GM12878 (cell line): ENCODE results near the gene CDC42BPB. TPM values are rescaled to one million over a fixed set of nuclear protein-coding genes. Genes with fewer than 3 reads are reported as not detected.
A peak's percentile ranks its signal among the peaks of the same experiment; 100 is the strongest.

ENCODE experiments used
- ATAC-seq: fragments of 200-7000 bp; cut with Tn5 transposase; 3 replicates; pipeline ENCODE4 v1.9.1; 2020; ENCODE audit warnings: mild to moderate bottlenecking, moderate library complexity
- BruUV-seq: library from RNA; stranded (reverse); fragments of 400-500 nt; replicated peaks from 2 replicates; lab custom pipeline; 2021; lab: Mats Ljungman, UMichigan
- CTCF ChIA-PET: fragments of 300-600 bp; sonication (Branson Sonifier 250); formaldehyde crosslinking; extraction: SDS; loops from one replicate; lab custom pipeline; 2021; ENCODE audit warnings: inconsistent platforms; lab: Yijun Ruan, JAX
- POLR2A ChIA-PET: fragments of 350-600 bp; formaldehyde crosslinking; extraction: SDS; loops from one replicate; lab custom pipeline; 2021; ENCODE audit warnings: inconsistent platforms; lab: Charles Lee
- RAD21 ChIA-PET: fragments of 300-600 bp; sonication (Branson Sonifier 250); formaldehyde crosslinking; loops from one replicate; lab custom pipeline; 2023; ENCODE audit warnings: antibody characterized with exemption; ENCODE audit not compliant: unreplicated experiment; lab: Charles Lee
- SMC1A ChIA-PET: fragments of 300-600 bp; sonication (Branson Sonifier 250); formaldehyde crosslinking; loops from one replicate; lab custom pipeline; 2023; ENCODE audit not compliant: unreplicated experiment, uncharacterized antibody; lab: Charles Lee
- DNase-seq: peaks from one replicate; pipeline ENCODE4 v3.0.0-alpha.2; 2011; ENCODE audit warnings: low read depth, low spot score
- FAIRE-seq: peaks from 3 replicates; lab custom pipeline; 2011; peaks lifted over from hg19 to GRCh38; lab: Jason Lieb, UNC
- H2AFZ ChIP-seq: 2 replicates; pipeline ENCODE4 v1.6.0; 2011; ENCODE audit warnings: low read depth, low read length, control low read depth; ENCODE audit not compliant: control insufficient read depth
- H3K27ac ChIP-seq: 2 replicates; pipeline ENCODE4 v1.5.1; 2011; ENCODE audit warnings: control low read depth; ENCODE audit not compliant: control insufficient read depth, insufficient read depth
- H3K27me3 ChIP-seq, 2 experiments: replicated peaks in 1 of 2; 2 replicates each; pipeline versions ENCODE4 v1.6.0 to v1.6.1; 2011; ENCODE audit warnings: low read length in 1 of 2; ENCODE audit not compliant: control insufficient read depth in 2 of 2, insufficient read depth in 2 of 2
- H3K36me3 ChIP-seq, 2 experiments: 2 replicates each; pipeline ENCODE4 v1.5.1; 2011; ENCODE audit warnings: low read length in 1 of 2; ENCODE audit not compliant: control insufficient read depth in 2 of 2, insufficient read depth in 2 of 2
- H3K4me1 ChIP-seq: 2 replicates; pipeline ENCODE4 v1.6.1; 2011; ENCODE audit warnings: mild to moderate bottlenecking, low read length, moderate library complexity, mixed read lengths; ENCODE audit not compliant: control insufficient read depth, insufficient read depth
- H3K4me2 ChIP-seq: 2 replicates; pipeline ENCODE4 v1.6.0; 2011; ENCODE audit warnings: control low read depth; ENCODE audit not compliant: control insufficient read depth, insufficient read depth
- H3K4me3 ChIP-seq: fragments of 200-600 bp; sonication (generic); 2 replicates; pipeline ENCODE4 v1.5.1; 2016
- H3K79me2 ChIP-seq: 2 replicates; pipeline ENCODE4 v1.6.0; 2011; ENCODE audit warnings: low read length; ENCODE audit not compliant: control insufficient read depth, insufficient read depth
- H3K9ac ChIP-seq: 2 replicates; pipeline ENCODE4 v1.8.0; 2011; ENCODE audit warnings: low read length, control low read depth, mixed read lengths; ENCODE audit not compliant: control insufficient read depth, insufficient read depth
- H3K9me3 ChIP-seq: replicated peaks from 3 replicates; pipeline ENCODE4 v1.5.1; 2011; ENCODE audit warnings: mild to moderate bottlenecking, low read length; ENCODE audit not compliant: control insufficient read depth, insufficient read depth
- H4K20me1 ChIP-seq: 2 replicates; pipeline ENCODE4 v1.6.0; 2011; ENCODE audit not compliant: control insufficient read depth, insufficient read depth
- BCL3 ChIP-seq: IDR thresholded peaks from 2 replicates; pipeline ENCODE4 v1.6.1; 2011; ENCODE audit warnings: borderline replicate concordance, low read depth, mild to moderate bottlenecking, moderate library complexity, low read length; ENCODE audit not compliant: insufficient read depth, poor library complexity, severe bottlenecking
- CBX3 ChIP-seq: fragments of 200-600 bp; sonication (generic); IDR thresholded peaks from 2 replicates; pipeline ENCODE4 v1.6.1; 2016; ENCODE audit warnings: low read depth, borderline replicate concordance
- JUND ChIP-seq: IDR thresholded peaks from 2 replicates; pipeline ENCODE4 v1.6.1; 2012; ENCODE audit warnings: low read depth, mild to moderate bottlenecking, low read length, improper control_type of control experiment, moderate library complexity
- MEF2B ChIP-seq: fragments of 450-650 bp; IDR thresholded peaks from 2 replicates; pipeline ENCODE4 v1.6.1; 2018; ENCODE audit warnings: mild to moderate bottlenecking, moderate library complexity; ENCODE audit not compliant: partially characterized antibody, poor library complexity, severe bottlenecking
- MYB ChIP-seq: fragments of 150-350 bp; IDR thresholded peaks from 2 replicates; pipeline ENCODE4 v1.6.1; 2014; ENCODE audit warnings: mild to moderate bottlenecking, low read depth, low read length, borderline replicate concordance
- NR2C2 ChIP-seq: IDR thresholded peaks from 2 replicates; pipeline ENCODE4 v1.6.1; 2011; ENCODE audit warnings: borderline replicate concordance, low read depth; ENCODE audit not compliant: control insufficient read depth, insufficient read length
- POLR2A ChIP-seq: IDR thresholded peaks from 2 replicates; pipeline ENCODE4 v1.6.1; 2011; ENCODE audit warnings: low read depth, mild to moderate bottlenecking, low read length
- POLR2AphosphoS2 ChIP-seq: IDR thresholded peaks from 2 replicates; pipeline ENCODE4 v1.6.1; 2011; ENCODE audit warnings: low read depth, mild to moderate bottlenecking, low read length, improper control_type of control experiment, moderate library complexity
- POLR2AphosphoS5 ChIP-seq: IDR thresholded peaks from 2 replicates; pipeline ENCODE4 v1.6.1; 2011; ENCODE audit warnings: mild to moderate bottlenecking, low read length, inconsistent platforms
- TBL1XR1 ChIP-seq: IDR thresholded peaks from 2 replicates; pipeline ENCODE4 v1.6.1; 2012; ENCODE audit warnings: low read depth, low read length, improper control_type of control experiment
- YBX1 ChIP-seq: fragments of 450-650 bp; IDR thresholded peaks from 2 replicates; pipeline ENCODE4 v1.6.1; 2016; ENCODE audit warnings: antibody characterized with exemption
- WGBS: methylation state at CpG from one replicate; pipeline ENCODE4 v1.1.6; 2016; ENCODE audit warnings: low lambda C conversion rate; ENCODE audit not compliant: insufficient replicate concordance, insufficient coverage; ENCODE audit errors: missing lambda C conversion rate; 5-methylcytosine and 5-hydroxymethylcytosine counted together
- in situ Hi-C: fragments of 300-500 bp; cut with MboI; formaldehyde crosslinking; loops from 9 replicates; pipeline ENCODE4 v1.14.3; 2018; ENCODE audit warnings: mixed read lengths
- intact Hi-C: fragments of 100-400 bp; cut with micrococcal nuclease; formaldehyde crosslinking; loops from one replicate; pipeline ENCODE4 v1.14.2; 2022; ENCODE audit not compliant: unreplicated experiment
- polyA plus RNA-seq, 11 experiments: library from polyadenylated mRNA; depleted of rRNA in 4 of 11; unstranded in 6 of 11; stranded (reverse) in 5 of 11; fragments of >200 nt; fragmentation: Nextera tagmentation in 4 of 11; fragmentation: Illumina TruSeq in 1 of 11; extraction: Ambion mirVana in 4 of 11; extraction: Trizol in 1 of 11; gene quantifications; 1 replicate in 1 of 11; 2 replicates in 10 of 11; pipeline versions ENCODE4 v1.2.1 to v1.2.3, GENCODE V29; 2011 to 2016; ENCODE audit warnings: inconsistent platforms in 2 of 11, missing spikeins in 2 of 11, low read depth in 1 of 11
- total RNA-seq, 4 experiments: library from RNA; depleted of rRNA in 3 of 4; stranded (reverse); fragments of >200 nt in 3 of 4; fragmentation: Illumina TruSeq in 1 of 4; extraction: Trizol in 1 of 4; gene quantifications; 2 replicates each; pipeline versions ENCODE4 v1.2.1 to v1.2.3, GENCODE V29; 2013 to 2021
- TF ChIP-seq, protein P1 (sequence below): fragments of 450-650 bp; IDR thresholded peaks from 2 replicates; pipeline ENCODE4 v1.6.1; 2017; ENCODE audit warnings: antibody characterized with exemption, mild to moderate bottlenecking, moderate library complexity

Gene CDC42BPB
- total and polyA plus RNA-seq, 10 of the 15 experiments (the other 5 are each of a cell fraction or from before 2014, with no cell fraction given): 0.42 to 22.1 (median 13.3) TPM

DNA sequence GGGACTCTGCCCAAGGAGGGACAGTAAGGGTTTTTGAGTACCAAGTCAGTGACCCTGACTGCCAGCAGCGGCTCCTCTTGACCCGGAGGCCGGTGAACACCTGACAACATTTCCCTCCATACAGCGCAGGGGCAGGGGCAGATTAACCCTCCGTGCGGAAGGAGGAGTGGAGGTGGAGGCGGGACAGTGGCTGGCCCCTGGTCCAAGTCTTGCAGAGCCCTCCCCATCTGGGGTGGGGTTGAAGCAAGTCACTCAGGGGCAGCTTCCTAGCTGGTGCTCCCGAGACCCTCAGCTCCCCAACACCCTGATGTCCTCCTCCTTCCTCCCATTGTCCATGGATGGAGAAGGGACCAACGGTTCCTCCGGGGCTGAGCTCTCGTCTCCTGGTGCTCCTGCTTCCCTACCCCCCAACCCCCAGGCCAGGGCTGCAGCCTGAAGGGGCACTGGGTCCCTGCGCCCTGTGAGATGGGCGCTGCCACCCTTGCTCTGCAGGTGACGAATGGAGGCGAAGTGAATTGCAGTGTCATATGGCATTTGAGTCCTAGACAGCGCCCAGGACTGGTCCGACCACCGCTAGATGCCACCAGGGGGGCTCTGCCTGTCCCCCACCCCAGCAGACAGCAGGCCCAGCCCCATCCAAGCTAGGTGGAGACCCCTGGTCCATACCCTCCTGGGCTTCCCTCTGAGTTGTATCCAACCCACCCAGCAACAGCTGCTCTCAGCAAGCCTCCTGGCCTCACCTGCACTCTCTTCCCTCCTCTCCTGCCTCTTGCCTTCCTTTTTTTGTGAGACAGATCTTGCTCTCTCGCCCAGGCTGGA lies 141.8 kb downstream of the CDC42BPB start:
- BruUV-seq: no TSS peak
- no peak overlapping the region for H3K4me3 ChIP-seq
- H3K27ac ChIP-seq: no peak overlapping the region
- no peak overlapping the region for H2AFZ ChIP-seq
- no peaks in the 10 kb centered on the region for H3K79me2 ChIP-seq
- intact Hi-C loops (loop anchor here (5.0 to 10.0 kb wide), 3 partner anchors 138 to 391 kb away; partner anchors contain the start of genes RCOR1 and TRAF3), in situ Hi-C loops (no loop called here)
- peak; percentile 9 for TF ChIP-seq BCL3
- TF ChIP-seq POLR2AphosphoS2: peak; percentile 7; the same call in 1 of the 2 replicates
- TF ChIP-seq YBX1: no peak
- no peak for TF ChIP-seq CBX3
- TF ChIP-seq TBL1XR1: no peak
- TF ChIP-seq NR2C2: no peak
- TF ChIP-seq JUND: no peak
- 0 out of 2 replicates have a peak, but pooled peaks have one; percentile 29 for TF ChIP-seq POLR2AphosphoS5
- TF ChIP-seq MEF2B: no peak
- TF ChIP-seq, protein P1, sequence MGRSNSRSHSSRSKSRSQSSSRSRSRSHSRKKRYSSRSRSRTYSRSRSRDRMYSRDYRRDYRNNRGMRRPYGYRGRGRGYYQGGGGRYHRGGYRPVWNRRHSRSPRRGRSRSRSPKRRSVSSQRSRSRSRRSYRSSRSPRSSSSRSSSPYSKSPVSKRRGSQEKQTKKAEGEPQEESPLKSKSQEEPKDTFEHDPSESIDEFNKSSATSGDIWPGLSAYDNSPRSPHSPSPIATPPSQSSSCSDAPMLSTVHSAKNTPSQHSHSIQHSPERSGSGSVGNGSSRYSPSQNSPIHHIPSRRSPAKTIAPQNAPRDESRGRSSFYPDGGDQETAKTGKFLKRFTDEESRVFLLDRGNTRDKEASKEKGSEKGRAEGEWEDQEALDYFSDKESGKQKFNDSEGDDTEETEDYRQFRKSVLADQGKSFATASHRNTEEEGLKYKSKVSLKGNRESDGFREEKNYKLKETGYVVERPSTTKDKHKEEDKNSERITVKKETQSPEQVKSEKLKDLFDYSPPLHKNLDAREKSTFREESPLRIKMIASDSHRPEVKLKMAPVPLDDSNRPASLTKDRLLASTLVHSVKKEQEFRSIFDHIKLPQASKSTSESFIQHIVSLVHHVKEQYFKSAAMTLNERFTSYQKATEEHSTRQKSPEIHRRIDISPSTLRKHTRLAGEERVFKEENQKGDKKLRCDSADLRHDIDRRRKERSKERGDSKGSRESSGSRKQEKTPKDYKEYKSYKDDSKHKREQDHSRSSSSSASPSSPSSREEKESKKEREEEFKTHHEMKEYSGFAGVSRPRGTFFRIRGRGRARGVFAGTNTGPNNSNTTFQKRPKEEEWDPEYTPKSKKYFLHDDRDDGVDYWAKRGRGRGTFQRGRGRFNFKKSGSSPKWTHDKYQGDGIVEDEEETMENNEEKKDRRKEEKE: no peak
- TF ChIP-seq POLR2A: peak; percentile 8
- no peak for TF ChIP-seq MYB
- ChIA-PET SMC1A (interaction anchor here (0.8 to 5.4 kb wide), 4 partner anchors 14 to 220 kb away, joined by 3 to 52 read pairs (median 5); no protein-coding TSS in a partner anchor), CTCF (interaction anchor here (0.8 to 4.5 kb wide), 8 partner anchors 13 to 391 kb away, joined by 3 to 47 read pairs (median 7); no protein-coding TSS in a partner anchor), POLR2A (interaction anchor here (0.6 to 1.2 kb wide), 2 partner anchors 11 to 309 kb away, joined by 3 to 4 read pairs; no protein-coding TSS in a partner anchor), RAD21 (interaction anchor here (0.6 to 3.6 kb wide), 4 partner anchors 132 to 221 kb away, joined by 3 to 20 read pairs (median 9); no protein-coding TSS in a partner anchor)
- 90% methylated on average over 19 of the region's 19 CpGs for WGBS
- H4K20me1 ChIP-seq: no peaks in the 10 kb centered on the region
- ATAC-seq: no peak
- peaks cover 22% of the 10 kb centered on the region for H3K4me1 ChIP-seq
- H3K4me2 ChIP-seq: no peak overlapping the region
- H3K27me3 ChIP-seq: no peaks in the 10 kb centered on the region
- peaks cover 0 to 3% of the 10 kb centered on the region in 2 experiments; a peak in 2 of 4 replicates for H3K36me3 ChIP-seq
- DNase-seq: no peak
- no peak overlapping the region for H3K9ac ChIP-seq
- H3K9me3 ChIP-seq: no peaks in the 10 kb centered on the region
- FAIRE-seq: no peak
